Epidermal melanocyte (primary cell): Measurements from ENCODE around the gene TYW1.
"Not testable (repeated sequence)": the region's sequence is repeated elsewhere in the genome, so short reads cannot be mapped to it uniquely, and the experiment has no call there.

ENCODE experiments used
- DNase-seq: peaks from one replicate; pipeline ENCODE4 v3.0.0; 2011; ENCODE audit warnings: low spot score; ENCODE audit not compliant: insufficient read length

Gene TYW1, protein sequence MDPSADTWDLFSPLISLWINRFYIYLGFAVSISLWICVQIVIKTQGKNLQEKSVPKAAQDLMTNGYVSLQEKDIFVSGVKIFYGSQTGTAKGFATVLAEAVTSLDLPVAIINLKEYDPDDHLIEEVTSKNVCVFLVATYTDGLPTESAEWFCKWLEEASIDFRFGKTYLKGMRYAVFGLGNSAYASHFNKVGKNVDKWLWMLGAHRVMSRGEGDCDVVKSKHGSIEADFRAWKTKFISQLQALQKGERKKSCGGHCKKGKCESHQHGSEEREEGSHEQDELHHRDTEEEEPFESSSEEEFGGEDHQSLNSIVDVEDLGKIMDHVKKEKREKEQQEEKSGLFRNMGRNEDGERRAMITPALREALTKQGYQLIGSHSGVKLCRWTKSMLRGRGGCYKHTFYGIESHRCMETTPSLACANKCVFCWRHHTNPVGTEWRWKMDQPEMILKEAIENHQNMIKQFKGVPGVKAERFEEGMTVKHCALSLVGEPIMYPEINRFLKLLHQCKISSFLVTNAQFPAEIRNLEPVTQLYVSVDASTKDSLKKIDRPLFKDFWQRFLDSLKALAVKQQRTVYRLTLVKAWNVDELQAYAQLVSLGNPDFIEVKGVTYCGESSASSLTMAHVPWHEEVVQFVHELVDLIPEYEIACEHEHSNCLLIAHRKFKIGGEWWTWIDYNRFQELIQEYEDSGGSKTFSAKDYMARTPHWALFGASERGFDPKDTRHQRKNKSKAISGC

DNA sequence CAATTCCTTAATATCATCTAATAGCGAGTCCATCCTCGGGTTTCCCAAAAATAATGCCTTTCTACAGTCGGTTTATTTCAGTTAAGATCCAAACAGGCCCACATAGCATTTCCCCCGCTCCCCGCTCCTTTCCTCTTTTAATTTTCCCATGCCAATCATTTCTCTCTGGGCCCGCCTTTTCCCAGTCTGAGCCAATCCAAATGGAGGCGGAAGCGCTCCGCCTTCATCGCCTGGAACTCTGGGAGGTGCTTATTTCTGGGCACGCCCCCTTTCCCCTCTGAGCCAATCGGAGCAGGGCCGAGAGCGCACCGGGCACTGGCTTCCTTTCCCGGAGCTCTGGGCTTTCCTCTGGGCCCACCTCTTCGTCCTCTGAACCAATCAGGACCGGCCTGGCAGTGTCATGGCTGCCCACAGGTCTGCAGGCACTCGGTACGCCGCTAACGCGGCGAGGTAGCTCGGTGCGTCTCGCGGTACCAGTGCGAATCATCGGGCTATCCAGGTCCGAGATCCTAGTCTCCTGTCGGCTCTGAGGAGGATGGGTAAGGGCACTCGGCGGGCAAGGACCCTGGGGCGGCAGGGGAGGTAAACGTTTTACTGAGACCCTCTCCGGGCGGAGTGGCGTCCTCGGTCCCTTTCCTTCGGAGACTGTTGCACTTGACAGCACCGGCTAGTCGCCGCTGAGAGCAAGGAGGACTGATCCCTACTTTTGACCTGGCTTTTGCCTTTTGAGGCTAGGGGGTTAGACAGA, at the start of gene TYW1:
TSS of gene TYW1 (plus strand) at position 390 of the 748 bp plus-strand sequence. CDS start at position 536, 146 bp downstream.
- DNase-seq, result peak; percentile 17

DNA sequence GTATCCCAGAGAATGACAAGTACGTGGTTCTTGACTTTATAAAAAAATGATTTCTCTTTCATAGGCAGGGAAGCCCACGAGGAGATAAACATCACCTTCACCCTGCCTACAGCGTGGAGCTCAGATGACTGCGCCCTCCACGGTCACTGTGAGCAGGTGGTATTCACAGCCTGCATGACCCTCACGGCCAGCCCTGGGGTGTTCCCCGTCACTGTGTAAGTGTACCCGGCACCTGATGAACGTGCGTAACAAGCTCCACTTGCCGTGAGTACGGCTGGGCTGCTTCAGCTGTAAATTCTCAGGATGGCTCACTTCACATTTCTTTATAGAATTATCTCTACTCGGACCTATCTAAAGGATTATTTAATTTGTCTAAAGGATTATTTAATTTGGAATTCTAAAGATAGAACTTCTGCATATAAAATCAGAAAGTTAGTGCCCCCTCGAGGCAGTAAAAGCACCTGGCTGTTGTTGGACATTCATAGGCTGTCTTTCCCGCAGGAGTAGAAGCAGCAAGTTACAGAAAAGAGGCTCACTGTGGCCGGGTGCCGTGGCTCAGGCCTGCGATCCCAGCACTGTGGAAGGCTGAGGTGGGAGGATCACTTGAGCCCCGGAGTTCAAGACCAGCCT, 48.0 kb upstream of the TYW1 start:
- DNase-seq, result no peak

DNA sequence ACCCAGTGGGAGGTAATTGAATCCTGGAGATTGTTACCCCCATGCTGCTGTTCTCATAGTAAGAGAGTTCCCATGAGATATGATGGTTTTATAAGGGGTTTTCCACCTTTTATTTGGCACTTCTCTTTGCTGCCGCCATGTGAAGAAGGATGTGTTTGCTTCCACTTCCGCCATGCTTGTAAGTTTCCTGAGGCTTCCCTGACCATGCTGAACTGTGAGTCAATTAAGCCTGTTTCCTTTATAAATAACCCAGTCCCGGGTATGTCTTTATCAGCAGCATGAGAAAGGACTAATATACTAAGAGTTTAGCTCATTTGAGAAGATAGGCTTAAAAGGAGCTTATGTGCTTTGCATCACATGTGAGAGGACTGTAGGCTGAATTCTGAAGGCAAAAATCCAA, 46.3 kb upstream of the TYW1 start:
- DNase-seq, result no peak

DNA sequence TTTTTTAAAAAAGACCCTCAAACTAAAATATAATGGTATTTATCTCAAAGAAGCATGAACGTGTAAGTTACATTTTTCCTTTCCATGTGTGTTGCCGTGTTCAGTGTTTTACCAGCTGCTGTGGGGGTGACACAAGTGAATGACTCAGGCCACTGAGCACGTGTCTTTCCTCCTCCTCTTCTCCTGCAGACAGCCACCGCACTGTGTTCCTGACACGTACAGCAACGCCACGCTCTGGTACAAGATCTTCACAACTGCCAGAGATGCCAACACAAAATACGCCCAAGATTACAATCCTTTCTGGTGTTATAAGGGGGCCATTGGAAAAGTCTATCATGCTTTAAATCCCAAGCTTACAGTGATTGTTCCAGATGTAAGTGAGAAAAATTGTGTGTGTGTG, 45.9 kb upstream of the TYW1 start:
- DNase-seq, result no peak

DNA sequence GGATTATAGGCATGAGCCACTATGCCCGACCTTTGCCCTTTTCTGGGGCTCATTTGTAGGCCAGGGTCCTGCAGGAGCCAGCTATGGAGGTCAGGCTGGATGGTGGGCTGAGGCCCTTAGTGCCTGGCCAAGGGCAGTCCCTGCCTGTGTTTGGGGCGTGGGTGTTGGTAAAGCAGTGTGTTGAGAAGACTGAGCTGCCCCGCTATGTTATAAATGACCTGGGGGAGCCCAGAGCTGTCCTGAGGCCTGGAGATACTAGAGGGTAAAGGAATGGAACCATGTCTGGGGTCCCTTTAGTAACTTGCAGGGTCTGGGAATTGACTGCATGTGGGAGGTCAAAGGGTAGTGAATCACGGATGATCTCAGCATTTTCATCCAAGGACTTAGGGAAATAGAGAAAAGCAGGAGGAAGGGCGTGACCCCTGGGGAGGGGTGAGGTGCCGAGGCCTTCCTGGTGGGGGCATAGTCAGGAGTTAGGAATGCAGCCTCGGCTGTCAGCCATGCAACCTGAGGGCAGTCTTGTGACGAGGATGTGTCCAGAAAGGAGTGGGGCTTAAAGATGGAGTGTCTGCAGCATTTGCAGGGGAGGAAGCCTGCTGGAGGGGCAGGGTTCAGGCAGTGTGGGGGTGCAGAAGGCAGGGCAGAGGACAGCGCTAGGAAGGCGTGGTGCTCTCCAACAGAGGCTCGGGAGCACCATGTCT, 44.1 kb upstream of the TYW1 start:
- DNase-seq, result no peak

DNA sequence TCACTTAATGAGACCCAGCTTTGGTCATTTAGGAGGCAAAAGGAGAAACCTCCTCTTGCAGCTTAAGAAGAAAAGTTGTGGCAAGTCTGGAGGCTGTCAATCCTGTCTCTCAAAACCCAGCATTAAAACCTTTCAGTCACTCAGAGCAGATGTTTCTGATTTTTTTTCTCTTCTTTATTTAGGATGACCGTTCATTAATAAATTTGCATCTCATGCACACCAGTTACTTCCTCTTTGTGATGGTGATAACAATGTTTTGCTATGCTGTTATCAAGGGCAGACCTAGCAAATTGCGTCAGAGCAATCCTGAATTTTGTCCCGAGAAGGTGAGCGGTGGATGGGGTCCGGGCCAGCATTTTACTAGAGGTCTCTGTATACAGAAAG, 43.6 kb upstream of the TYW1 start:
- DNase-seq, result no peak

DNA sequence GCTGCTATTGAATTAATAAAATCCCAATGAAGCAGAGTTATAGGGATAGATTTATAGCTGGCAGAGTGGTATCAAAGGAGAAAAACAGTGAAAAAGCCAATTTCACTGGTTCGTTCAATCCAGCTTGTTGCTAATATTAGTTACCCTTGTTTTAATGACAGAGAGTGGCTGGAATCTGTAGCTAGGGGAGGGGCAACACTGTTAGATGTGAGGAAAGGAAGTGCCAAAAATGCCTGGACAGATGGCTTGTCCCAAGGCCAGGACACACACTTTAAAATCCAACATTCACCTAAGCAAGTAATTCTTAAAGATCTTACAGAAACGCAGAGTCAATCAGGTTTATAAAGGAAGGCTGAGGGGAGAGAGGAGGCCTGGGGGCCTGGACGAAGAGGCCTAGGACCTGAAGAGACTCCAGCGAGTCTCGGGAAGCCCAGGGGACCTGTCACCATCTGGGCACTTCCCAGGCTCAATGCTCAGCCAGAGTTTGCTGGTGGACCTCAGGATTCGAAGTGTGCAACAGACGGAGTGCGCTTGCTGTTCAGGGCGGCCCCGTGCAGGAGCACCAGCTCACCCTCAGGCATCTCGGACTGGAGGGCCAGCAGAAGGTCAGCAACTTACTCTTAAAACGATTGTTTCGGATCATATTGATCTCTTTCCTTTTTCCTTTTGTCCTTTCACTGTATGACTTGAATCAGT, 38.9 kb upstream of the TYW1 start:
- no peak for DNase-seq

DNA sequence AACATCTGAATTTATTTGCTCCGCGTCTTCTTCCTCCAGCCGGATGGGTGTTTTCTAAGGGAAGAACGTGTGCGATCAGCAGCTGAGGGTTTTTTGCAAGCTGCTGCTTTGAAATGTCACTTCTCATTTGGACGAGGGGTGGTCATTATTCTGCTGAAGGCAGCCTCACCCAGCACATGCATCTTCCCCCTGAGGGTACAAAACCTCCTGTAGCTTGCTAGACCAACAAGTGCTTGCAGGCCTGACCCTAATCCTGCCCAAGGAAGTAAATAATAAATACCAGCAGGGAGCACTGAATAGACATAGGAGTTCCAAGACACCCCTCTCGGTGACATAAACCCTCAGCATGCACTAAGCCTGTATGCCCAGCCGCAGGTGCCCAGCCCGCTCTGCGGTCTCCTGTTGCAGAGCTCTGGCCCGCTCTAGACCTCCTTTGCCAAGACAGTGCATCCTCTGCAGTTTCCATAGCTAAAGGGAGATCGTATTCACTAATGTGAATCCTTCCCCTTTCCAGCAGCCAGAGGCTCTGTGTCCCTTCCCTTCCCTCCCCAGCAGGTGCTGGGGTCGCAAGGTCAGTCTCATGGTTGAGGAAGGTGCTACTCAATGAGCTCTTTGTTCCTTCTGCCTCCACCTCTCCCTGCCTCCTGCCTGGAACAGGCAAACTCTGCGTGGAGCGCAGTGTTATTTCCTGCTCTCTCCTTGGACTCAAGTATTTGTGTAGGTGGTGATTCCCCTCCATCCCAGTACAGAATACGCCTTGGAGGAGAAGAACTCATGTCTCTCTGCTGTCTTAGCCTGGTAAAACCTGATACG, 37.9 kb upstream of the TYW1 start:
- no peak for DNase-seq

DNA sequence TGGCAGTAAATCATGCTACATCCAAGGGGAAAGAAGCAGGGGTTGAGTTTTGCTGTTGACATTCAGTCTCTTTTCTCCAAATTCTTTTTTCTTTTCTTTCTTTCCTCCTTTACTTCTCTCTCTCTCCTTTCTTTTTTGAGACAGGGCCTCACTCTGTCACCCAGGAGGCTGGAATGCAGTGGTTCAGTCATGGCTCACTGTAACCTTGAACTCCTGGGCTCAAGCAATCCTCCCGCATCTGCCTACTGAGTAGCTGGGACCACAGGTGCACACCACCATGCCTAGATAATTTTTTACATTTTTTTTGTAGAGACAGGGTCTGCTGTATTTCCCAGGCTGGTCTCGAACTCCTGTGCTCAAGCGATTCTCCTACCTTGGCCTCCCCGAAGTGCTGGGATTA, 36.4 kb upstream of the TYW1 start:
- DNase-seq, result no peak

DNA sequence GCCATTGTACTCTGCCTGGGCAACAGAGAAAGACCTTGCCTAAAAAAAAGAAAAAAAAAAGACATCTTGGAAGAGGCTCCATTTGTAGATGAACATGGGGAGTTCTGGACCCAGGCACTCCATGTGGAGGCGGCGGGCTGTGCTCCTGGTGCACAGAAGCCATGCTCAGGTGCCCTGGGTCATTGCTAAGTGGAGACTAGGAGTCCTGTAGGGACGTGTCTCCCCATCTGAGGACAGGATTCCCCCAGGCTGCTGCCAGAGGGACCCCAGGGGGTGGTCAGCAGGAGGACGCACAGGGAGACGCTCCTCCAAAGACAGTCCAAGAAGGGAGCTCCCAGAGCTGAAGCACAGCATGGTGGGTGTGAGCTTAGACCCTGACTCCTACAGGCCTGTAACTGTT, 35.5 kb upstream of the TYW1 start:
- no peak for DNase-seq

DNA sequence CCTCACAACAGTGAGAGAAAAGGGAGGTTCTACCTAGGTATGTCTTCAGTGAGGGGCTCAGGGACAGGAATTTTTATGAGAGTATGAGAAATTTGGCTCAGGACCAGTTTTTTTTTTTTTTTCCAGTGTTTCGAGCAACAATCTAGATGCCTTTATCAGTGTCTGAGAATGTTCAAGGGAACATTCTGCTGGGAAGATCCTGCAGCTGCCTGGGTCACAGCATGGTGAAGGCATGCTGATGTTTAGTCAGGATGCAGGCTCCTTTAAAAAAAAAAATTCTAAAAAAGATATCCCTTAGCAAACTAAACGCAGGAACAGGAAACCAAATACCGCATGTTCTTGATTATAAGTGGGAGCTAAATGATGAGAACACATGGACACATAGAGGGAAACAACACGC, 32.2 kb upstream of the TYW1 start:
- no peak for DNase-seq

DNA sequence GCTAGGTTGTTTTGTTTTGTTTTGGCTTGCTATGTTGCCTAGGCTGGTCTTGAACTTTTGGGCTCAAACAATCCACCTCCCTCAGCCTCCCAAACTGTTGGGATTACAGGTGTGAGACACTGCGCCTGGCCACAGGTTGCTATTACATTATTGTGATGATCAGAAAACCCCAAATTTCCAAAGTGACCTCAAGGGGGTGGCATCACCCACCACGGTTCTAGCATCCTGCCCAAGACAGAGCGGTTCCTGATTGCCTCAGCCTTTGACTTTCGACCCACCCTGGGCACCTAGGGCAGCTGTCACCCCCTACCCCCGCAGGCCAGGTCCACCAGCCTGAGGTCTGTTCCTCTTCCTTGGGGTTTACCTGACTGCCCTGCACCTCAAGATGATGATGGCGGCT, 29.6 kb upstream of the TYW1 start:
- DNase-seq, result no peak

DNA sequence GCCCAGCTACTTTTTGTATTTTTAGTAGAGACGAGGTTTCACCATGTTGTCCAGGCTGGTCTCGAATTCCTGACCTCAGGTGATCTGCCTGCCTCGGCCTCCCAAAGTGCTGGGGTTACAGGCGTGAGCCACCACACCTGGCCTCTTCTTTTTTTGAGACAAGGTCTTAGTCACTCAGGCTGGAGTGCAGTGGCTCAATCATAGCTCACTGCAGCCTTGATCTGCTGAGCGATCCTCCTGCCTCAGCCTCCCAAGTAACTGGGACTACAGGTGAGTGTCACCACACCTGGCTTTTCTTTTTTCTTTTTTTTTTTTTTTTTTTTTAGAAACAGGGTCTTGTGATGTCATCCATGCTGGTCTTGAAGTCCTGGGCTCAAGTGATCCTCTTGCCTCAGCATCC, 27.6 kb upstream of the TYW1 start:
- not testable (repeated sequence) for DNase-seq

DNA sequence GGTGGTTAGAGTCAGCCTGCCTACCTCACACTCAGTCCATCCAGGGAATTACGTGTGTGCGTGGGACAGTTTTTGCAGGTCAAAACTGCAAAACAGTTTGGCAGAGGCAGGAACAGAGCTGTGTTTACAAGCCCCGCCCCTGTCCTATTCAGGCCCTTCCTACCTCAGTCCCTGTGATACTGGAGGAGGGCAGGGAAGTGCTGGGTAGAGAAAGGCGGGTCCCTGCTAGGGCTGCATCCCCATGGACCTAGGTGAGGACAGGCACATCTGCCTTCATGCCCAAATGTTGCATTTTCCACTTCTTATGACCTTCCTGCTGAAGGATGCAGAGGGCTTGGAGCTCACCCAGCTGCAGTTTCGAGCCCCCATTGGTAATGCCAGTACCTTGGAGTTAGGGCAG, 26.3 kb upstream of the TYW1 start:
- no peak for DNase-seq

DNA sequence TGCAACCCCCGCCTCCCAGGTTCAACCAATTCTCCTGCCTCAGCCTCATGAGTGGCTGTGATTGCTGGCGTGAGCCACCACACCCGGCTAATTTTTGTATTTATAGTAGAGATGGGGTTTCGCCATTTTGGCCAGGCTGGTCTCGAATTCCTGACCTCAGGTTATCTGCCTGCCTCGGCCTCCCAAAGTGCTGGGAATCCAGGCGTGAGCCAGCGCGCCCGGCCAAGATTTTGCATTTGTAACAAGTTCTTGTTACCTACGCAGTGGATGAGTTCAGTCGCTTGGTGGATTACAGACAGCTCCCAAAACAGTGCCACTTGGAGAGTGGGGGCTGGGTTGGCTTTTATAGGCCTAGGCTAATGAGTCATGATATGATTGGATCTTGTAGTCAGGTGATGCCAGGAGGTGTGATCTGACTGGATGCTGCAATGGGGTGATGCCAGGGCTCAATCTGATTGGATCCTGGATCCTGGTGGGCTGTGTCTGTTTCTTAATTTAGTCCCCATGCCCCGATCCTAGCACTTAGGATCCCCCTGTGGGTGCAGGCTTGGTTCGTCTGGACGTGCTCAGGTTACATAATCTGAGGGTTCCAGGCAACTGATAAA, 21.5 kb upstream of the TYW1 start:
- no peak for DNase-seq

DNA sequence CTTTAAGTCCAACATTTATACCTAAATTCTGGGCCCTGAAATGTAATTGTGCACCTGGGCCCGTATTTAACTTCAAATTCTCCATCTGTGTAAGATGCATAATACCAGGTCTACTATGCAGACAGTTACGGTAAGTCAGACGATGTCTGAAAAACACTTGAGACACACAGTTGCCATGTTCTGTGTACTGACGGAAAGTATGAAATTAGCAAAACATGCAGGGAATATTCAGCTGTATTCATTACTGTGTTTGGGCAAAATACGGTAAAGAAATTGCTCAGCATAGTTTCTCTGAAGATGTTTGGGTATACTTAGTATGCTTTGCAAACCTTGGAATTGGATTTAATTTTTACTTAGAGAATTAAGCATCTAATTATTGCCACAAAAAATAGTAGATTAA, 18.3 kb upstream of the TYW1 start:
- DNase-seq, result not testable (repeated sequence)

DNA sequence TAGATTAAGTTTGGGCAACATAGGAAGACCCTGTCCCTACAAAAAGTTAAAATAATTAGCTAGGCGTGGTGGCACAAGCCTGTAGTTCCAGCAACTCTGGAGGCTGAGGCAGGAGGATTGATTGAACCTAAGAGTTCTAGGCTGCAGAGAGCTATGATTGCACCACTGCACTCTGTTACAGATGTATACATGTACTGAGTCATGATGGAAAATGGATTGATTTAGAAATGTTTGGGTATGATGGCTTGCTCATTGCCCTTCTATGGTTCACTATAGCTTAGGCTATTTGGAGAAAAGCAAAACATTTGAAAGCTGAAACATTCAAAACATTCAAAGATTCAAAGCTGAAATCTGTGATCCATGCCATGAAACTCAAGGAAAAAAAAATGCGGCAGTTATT, 17.6 kb upstream of the TYW1 start:
- not testable (repeated sequence) for DNase-seq

DNA sequence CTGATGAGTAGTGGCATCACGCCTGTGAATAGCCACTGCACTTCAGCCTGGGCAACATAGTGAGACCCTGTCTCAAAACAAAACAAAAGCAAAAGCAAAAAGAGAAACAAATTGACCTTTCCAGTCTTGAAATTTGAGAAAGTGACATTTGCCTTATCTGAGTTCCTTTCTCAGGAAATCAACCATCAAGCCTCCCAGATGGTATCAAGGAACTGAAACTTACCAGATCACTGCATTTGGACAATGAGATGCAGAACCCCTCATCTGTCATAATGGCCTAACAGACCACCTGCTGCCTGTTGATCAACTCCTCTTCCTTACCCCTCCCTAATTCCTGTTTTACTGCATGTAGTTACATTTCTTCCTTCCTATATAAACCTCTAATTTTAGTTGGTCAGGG, 16.3 kb upstream of the TYW1 start:
- not testable (repeated sequence) for DNase-seq

DNA sequence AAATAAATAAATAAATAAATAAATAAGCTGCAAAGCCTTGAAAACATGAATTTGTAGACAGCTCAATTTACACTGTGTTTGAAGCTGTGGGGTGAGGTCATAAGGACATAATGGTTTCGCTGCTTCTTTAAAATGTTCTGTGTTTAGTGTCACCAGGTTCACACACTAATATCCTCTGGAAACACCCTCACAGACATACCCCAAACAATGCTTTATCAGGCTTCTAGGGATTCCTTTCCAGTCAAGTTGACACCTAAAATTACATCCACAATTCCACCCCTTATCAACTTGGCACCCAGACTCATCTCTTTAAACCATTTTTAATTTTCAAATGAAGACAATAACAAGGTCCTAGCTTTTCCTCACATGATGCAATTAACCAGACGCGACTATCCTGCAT, 7.1 kb upstream of the TYW1 start:
- DNase-seq, result not testable (repeated sequence)
